HG03439 (cell line): Measurements from ENCODE around the gene SPOP.
"Not testable (repeated sequence)": the region's sequence is repeated elsewhere in the genome, so short reads cannot be mapped to it uniquely, and the experiment has no call there.

ENCODE experiments used
- ATAC-seq: cut with Tn5 transposase; IDR thresholded peaks from one replicate; pipeline ENCODE4 v1.9.1; 2021; ENCODE audit warnings: mild to moderate bottlenecking, moderate library complexity; ENCODE audit not compliant: unreplicated experiment

SPOP gene

DNA sequence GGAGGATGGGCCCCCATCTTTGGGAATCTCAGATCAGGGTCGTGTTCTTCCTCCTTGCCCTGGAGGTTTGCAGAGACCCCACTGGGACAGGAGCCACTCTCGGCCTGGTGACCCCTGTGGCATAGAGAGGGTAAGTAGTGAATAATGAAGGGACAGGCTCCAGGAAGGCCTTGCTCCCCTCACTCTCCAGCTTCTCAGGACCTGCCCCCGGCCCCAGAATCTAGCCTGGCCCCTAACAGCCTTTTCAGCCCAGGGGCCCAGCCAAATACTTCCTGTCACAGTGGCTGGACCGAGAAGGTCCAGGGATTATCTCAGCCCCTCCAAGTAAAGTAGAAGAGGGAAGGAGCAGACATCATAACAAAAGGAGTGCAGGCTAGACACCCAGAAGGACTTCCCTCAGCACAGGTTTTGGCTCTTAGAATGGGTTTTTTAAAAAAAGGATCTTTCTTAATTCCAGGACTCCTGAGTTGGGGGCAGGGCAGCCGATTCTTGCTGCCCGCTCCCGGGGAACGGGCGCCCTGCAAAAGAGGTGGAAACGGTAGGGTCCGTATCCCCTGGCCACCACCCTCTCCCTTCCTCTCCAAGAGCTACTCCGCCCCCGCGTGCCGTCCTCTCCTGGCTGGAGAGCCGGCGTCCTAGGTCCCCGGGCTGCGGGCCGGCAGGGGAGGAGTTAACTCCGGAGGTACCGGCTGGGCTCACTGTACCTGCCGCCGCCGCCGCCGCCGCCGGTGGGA, 102.8 kb downstream of the SPOP start:
- no peak for ATAC-seq

DNA sequence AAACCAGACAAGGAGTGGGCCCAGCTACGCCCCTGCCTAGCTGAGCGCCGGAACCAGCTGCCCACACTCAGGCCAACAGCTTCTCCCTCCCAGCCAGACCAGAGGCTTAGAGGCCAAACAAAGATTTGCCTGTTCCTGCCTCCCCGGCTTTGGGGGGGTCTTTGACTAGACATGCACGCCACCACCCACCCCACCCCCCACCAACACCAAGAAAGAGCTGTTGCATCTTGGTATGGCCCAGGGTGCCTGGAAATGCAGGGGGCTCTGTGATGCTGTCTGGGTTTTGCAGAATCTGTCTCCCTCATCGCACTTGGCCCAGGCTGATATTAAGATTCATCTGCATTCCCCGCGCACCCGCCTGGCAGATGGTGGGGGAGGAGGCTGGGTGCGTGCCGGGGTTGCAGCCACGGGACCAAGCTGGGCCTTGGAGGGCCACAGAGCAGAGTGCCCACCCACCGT, 103.5 kb downstream of the SPOP start:
- ATAC-seq = no peak

DNA sequence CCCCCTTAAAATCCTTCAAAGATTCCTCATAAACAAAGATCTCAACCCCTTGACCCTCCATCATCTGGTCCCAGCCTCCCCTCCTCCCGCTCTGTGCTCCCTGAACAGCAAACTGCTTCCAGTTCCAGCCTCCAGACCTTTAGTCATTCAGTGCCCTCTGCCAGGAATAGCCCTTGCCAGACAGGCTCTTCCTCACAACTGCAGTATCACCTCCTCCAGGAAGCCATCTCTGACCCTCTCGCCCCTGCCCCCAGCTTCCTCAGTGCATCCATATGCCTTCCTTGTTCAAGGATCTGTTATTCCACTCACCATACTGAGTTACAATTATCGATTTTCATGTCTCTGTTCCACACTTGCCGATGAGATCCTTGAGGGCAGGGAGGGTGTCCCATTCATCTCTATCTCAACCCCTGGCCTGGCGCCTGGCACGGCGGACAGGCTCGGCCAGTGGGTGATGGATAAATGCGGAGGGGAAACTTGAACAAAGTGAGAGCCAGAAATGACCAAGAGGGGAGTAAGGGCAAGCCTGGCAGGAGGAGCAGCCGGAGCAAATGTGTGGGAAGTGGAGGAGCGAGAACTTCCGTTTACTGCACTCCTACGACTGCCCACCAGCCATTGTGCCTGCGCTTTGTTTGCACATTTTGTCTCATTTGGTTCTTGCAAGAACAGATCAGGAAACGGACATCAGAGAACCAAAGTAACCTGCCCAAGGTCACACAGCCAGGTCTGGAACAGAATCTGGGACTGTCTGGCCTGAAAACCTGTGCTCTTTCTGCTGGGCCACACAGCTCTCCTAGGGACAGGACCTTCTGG, 104.2 kb downstream of the SPOP start:
- no peak for ATAC-seq

DNA sequence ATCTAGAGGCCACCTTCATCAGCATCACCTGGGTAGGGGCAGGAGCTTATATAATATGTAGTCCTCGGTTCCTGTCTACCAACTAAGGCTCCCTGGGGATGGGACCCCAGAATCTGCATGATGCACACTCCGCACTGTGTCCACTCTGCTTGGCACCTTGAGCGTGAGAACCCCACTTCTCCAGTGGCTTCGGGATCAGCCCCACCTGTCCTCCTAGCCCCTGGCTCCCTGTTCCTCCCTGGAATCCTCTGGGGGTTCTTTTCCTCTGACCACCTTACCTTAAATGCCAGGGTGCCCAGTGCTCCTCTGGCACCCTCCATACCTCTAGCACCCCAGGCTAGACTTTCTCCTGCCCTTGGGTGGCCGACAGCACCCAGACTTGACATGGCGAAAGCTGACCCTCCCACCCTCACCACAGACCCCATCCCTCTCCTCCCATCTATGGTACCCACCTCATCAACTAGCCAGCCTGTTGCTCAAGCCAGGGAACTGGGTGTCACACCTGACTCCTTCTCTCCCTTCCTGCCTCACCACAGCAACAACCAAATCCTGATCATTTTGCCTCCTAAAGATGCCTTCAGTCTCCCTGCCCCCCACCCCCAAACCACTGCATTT, 105.0 kb downstream of the SPOP start:
- no peak for ATAC-seq

DNA sequence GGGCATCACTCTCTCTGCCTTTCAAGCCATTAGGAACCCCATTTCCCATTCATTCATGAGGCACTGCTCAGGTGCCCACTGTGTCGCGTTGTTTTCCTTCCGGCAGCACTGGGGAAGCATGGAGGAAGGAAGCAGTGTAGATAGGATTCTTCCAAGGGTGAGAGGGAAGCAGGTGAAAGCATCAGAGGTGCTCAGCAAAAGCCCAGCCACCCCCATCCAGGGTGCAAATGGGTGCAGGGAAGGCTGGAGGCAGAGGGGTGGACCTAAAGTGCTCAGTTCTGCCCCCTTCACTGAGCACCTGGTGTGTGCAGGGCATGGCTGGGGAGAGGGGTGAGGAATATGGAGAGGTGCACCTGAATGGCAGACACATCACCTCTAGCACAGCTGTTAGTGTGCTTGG, 105.7 kb downstream of the SPOP start:
- no peak for ATAC-seq

DNA sequence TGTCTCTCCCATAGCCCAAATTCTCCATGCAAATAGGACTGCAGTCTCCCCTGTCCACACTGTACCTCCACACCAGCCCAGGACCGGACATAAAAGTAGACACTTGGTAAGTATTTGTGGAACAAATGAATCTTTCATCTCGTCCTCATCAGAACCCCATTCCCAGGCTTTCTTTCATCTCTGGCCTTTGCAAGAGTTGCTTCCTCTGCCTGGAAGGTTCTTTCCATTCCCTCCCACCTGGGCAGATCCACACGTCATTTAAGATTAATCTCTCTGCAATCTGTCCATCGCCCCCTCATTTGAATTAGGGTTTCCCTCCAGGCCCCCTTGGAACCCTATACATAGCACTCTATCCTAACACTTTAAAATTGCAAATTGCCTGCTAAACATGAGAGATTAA, 106.1 kb downstream of the SPOP start:
- no peak for ATAC-seq

DNA sequence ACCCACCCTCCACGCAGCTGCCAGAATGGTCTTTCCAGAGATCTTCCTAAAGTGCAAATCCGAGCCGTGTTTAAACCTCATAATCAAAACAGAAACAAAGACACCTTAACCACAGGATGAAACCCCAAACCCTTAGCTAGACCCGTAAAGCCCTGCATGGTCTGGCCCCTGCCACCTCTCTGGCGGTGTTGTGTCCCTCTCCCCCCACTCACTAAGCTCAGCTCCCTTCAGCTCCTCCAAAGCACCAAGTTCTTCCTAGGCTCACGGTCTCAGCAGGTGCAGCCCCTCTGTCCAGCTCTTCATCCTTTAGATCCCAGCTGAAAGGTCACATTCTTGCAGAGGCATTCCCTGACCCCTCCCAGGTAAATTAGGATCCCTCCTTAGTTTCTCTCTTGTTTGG, 106.6 kb downstream of the SPOP start:
- no peak for ATAC-seq

DNA sequence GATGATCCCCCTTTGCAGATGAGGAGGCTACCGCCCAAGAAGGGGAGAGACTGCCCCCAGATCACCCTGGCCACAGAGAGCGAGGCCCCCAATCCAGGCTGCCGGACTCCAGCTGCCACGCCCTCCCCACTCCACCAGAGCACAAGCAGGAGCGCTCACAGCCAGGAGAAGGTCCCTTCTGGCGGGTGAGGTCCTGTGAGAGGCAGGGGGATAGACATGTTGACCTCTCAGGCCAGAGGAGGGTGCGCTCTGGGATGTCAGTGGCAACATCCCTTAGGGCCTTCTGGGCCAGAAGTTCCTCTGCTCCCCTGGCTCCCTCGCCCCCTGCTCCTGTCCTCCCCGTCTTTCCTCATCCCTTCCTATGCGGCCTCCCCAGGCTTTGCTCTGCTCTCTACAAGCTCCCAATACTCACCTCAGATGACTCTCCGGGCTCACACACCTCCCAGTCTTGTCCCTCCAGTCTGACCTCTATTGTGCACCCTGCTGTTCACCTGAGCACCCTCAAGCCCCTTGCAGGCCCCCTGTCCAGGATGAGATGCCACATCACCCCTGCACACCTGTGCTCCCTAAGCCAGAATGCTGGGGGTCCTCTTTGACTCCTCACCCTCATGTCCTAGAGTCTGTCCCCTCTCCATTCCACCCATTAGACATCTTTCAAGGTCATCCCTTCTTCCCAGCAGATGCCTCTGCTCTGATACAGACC, 107.2 kb downstream of the SPOP start:
- ATAC-seq = no peak

DNA sequence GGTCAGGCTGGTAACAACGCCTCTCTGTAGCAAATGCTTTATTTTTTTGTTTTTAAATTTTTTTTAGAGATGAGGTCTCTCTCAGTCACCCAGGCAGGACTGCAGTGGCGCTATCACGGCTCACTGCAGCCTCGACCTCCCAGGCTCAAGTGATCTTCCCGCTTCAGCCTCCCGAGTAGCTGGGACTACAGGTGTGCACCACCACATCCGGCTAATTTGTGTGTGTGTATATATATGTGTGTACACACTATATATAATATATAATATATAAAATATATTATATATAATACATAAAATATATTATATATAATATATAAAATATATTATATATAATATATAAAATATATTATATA, 109.2 kb downstream of the SPOP start:
- ATAC-seq = not testable (repeated sequence)

DNA sequence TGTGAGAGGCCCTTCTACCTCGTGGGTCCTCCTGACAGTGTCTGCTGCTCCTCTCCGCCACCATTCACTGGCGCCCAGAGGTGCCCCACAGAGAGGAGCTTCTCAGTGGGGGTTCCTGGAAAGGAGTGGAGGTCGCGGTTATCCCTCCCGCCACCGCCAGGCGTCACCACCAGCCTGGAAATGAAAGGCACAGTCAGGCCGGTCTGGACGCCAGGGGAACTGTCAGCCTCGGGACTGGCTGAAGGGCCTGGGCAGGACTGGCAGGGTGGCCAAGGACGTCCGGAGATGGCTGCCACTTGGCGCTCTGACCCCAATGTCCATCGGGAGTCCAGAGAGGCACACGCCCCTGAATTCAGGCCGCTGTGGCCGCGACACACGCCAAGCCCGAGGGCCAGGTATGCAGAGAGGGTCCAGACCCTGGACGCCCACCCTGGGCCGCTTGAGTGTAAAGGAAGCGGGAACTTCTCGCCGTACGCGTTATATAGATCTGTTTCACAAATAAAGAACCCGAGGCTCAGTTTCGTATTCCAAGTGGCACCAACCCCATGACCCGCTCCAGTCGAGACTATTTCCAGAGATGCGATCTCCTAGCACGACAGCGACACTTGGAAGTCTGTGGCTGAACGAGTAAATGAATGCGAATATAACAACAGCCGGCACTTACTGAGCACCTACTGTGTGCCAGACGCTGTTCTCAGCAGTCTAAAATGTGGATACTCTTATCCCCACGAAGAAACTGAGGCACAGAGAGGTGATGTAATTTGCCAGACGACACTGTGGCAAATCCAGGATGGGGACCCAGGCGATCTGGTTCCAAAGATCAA, 109.8 kb downstream of the SPOP start:
- ATAC-seq = peak; percentile 47

DNA sequence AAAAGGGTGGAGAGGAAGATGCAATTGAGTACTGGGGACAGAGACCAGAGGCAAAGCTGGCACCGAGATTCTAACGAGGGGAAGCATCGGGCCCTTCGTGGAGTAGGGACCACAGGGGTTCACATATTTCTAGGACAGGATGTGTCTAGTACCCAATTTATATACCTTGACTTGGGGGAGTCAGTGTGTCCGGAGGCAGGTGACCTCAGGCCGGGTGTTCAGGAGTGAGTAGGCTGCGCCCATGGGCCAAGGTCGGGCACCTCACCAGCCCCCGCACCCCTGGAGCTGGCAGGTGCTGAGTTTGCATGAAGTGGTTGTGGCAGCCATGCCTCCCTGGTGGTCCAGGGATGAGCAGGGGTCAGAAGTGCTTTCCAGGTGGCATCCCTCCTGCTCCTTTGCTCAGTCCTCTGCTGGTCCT, 110.8 kb downstream of the SPOP start:
- no peak for ATAC-seq

DNA sequence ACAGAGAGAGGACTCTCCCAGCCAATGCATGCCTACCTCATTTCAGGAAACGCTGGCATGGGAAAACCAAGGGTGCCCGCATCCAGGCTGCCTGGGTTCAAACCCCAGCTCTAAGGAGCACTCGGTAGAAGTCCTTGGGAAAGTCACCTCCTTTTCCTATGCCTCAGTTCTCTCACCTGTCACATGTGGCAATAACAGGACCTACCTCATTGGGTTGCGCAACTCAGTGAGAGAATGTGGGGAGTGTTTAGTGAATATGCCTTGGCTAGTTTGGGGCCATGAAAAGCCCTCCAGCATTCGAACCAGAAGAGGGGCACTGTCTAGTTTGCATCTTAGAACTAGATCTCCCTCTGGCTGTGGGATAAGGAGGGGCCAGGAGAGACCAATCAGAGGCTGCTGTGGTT, 111.2 kb downstream of the SPOP start:
- no peak for ATAC-seq

DNA sequence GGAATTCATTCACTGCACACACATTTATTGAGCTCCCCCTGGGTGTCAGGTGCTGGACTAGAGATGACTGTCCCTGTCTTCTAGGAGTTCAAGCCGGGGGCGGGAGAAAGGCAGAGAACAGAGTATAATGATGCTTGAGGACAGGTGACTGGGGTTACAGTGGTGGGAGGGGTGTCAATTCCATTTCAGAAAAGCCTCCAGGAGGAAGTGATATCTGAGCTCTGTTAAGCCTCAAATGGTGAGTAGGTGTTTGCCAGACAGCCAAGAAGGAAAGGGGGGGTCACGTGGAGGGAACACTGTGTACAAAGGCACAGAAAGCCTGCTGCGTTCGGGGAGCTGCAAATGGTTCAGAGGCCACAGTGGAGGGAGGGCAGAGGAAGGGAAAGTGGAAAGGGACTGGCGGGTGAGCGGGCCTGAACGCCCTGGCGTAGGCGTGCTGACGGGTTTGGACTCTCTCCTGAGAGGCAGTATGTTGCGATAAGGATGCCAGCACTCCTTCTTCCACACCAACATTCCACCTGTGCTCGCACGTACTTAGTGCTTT, 111.9 kb downstream of the SPOP start:
- no peak for ATAC-seq

DNA sequence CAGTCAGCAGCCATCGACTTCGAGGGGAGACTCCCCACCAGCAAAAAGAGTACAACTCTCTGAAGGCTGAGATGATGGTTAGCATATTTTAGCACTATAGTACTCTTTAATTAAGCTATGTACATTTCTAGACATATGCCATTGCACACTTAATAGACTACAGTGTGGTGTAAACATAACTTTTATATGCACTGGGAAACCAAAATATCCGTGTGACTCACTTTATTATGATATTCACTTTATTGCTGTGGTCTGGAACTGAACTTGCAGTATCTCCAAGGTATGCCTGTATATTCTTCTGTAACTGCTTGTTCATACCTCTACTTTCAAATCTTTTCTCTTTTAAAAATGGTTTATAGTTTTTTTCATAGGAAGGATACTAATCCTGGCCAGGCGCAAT, 113.3 kb downstream of the SPOP start:
- ATAC-seq = no peak

DNA sequence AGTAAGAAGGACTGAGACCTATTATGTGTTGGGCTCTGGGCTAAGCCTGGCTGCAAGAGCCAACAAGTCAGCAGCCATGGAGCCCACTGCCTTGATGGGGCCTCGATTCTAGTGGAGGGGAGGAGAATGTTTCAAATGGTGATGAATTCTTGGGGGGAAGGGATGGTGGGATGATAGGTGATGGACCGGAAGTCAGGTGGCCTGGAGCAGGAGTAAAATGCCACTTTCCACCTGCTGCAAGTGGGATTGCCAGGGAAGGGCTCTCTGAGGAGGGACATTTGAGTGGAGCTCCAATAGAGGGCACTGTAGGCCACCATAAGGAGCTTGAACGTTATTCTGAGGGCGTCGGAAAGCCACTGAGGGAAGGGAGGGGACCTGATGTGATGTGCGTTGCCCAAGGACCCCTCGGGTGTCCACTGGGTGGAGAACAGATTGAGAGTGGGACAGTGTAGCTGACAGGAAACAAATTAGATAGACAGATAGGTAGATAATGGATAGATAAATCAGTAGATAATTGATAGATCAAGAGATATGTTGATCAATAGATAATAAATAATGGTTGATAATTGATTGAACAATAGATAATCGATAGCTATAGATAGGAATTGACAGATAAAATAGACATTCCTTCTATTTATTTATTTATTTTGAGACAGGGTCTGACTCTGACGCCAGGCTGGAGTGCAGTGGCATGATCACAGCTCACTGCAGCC, 120.4 kb downstream of the SPOP start:
- ATAC-seq = no peak

DNA sequence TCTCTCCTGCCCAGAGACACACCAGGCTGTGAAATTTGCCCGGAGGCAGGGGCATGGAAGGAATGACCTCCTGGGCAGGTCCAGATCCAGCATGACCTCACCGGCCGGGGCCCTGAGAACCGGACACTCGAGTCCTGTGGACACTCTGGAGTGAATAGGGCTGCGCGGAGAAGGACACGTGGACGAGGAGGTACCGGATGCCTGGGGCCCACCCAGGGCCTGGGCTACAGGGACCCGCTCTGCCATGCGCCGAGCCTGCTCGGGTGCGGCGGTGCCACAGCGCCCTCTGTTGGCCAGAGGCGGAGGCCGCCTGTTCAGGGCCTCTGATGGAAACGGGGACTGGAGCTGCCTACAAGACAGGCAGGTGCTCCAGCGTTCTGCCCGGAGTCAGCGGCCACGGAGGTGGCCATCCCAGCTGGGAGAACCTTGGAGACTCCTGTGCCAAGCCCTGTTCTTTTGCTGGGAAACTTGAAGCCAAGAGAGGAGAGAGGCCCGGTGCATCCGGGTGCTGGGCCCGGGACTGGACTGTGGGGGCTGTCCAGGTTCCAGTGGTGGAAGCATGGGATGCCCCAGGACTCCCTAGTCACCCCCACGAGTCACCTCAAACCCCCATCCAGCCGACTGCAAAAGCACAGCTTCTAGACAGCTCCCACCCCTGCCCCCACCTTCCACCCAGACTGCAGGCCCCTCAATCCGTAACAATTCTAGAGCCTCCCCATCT, 121.5 kb downstream of the SPOP start:
- ATAC-seq = peak; percentile 61

DNA sequence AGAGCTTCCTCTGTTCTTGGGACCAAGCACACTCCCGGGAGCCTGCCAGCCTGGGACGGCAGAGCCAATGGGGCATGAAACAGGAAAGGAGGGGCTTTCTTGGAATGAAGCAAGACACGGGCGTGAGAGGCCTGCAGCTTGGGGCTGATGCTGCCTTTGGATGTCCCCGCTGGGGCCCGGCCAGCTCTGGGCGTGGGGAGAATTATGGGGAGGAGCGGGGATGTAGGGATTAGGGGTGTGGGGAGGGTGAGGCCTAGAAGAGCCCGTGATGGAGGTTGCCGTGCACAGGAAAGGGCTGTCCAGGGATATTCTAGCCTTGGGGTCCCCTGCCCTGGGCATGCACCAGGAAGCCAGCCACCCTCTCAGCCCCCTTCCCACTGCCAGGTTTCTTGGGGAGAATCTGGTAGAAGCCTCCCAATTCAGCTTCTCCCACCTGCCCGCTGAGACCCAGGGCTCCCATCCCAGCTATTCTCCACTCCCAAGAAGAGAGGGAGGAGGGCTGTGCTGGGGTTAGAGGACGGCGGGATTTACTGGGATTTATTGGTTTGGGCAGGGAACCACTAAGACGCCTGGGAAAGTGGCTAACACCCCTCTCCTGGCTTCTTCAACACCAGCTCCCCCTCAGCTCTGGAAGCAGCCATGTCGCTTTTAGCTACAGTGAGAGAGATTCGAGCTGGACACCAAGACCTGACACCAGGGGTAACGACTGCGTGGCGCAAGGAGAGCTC, 122.2 kb downstream of the SPOP start:
- ATAC-seq = no peak
